NB4 (cell line): ENCODE results near the gene GSX2.

Experiments
- MYC ChIP-seq: IDR thresholded peaks from 2 replicates; pipeline ENCODE4 v1.6.1; 2011; ENCODE audit warnings: low read depth, low read length
- POLR2A ChIP-seq: IDR thresholded peaks from 2 replicates; pipeline ENCODE4 v1.6.1; 2011; ENCODE audit warnings: mild to moderate bottlenecking; ENCODE audit not compliant: insufficient read length; ENCODE audit errors: extremely low read depth
- TF ChIP-seq, protein P1 (sequence below): IDR thresholded peaks from one replicate; pipeline ENCODE4 v1.5.1; 2012; ENCODE audit warnings: low read depth, low read length

DNA sequence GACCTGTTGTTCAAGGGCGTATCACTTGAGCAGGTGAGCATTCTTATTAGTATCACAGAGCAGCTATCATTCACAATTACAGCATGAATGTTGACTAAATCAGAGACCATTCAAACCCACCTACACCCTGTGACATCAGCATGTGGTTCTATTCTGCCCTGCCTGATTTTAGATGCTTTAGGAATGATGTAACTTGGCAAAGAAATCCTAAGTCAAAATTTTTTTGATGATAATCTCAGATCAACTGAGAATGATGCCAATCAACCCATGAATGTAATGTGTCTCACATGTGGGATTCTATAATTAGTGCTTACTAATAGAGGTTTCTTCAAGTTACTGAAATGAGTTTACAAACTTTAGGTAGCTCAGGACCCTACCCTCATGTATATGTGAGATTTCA, 22.2 kb upstream of the GSX2 start:
- no peak for TF ChIP-seq MYC
- TF ChIP-seq, protein P1, sequence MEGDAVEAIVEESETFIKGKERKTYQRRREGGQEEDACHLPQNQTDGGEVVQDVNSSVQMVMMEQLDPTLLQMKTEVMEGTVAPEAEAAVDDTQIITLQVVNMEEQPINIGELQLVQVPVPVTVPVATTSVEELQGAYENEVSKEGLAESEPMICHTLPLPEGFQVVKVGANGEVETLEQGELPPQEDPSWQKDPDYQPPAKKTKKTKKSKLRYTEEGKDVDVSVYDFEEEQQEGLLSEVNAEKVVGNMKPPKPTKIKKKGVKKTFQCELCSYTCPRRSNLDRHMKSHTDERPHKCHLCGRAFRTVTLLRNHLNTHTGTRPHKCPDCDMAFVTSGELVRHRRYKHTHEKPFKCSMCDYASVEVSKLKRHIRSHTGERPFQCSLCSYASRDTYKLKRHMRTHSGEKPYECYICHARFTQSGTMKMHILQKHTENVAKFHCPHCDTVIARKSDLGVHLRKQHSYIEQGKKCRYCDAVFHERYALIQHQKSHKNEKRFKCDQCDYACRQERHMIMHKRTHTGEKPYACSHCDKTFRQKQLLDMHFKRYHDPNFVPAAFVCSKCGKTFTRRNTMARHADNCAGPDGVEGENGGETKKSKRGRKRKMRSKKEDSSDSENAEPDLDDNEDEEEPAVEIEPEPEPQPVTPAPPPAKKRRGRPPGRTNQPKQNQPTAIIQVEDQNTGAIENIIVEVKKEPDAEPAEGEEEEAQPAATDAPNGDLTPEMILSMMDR, result no peak
- TF ChIP-seq POLR2A, result no peak
